NCI-H345 (cell line): ENCODE data around the gene IER5.

Experiments
- DNase-seq: peaks from one replicate; lab custom pipeline; 2025; lab: John Stamatoyannopoulos, UW

Gene IER5

GRCh38 chr1:181134543-181135436 is 46.3 kb downstream of the IER5 start:
- DNase-seq = peak; percentile 51

- peak; percentile 7 for DNase-seq
Observed at GRCh38 chr1:181135437-181135731, 46.9 kb downstream of the IER5 start.

- no peak for DNase-seq
Observed at GRCh38 chr1:181135815-181136737, 47.6 kb downstream of the IER5 start.

GRCh38 chr1:181136738-181137122 is 48.2 kb downstream of the IER5 start:
- no peak for DNase-seq

GRCh38 chr1:181137217-181137743 is 48.8 kb downstream of the IER5 start:
- no peak for DNase-seq

GRCh38 chr1:181139631-181140061 is 51.1 kb downstream of the IER5 start:
- no peak for DNase-seq

- DNase-seq = no peak
Observed at GRCh38 chr1:181140398-181140797, 51.9 kb downstream of the IER5 start.

GRCh38 chr1:181140891-181141290 is 52.4 kb downstream of the IER5 start:
- DNase-seq = no peak

GRCh38 chr1:181141431-181141910 is 53.0 kb downstream of the IER5 start:
- peak; percentile 7 for DNase-seq
